ENCODE results near the gene CLK1.
A peak's percentile ranks its signal among the peaks of the same experiment; 100 is the strongest.
"Not testable (repeated sequence)": the region's sequence is repeated elsewhere in the genome, so short reads cannot be mapped to it uniquely, and the experiment has no call there.

Gene CLK1

GRCh38 chr2:200851398-200852248, 12.8 kb downstream of the CLK1 start:
- no peak for DNase-seq

- no peak for DNase-seq
These were observed 13.8 kb downstream of the CLK1 start for GRCh38 chr2:200850512-200851256.

DNA sequence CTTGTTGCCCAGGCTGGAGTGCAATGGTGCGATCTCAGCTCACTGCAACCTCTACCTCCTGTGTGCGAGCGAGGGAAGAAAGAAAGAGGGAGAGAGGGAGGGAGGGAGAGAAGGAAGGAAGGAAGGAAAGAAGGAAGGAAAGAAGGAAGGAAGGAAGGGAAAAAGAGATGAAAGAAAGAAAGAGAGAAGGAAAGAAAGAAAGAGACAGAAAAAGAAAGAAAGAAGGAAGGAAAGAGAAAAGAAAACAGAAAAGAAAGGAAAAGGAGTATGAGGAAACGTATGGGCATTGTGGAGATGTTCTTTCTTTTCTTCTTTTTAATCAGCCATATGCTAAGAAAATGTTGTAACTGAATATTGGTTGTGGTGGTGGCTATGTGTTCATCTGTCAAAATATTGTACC, 16.5 kb downstream of the CLK1 start:
- DNase-seq = no peak

GRCh38 chr2:200847269-200847668, 17.2 kb downstream of the CLK1 start:
- peak; percentile 47 to 87 (median 66) for DNase-seq

- DNase-seq = peak in 3 of 4 experiments; percentile 18 to 38 (median 36)
These were observed 18.7 kb downstream of the CLK1 start for GRCh38 chr2:200845669-200846325.

DNA sequence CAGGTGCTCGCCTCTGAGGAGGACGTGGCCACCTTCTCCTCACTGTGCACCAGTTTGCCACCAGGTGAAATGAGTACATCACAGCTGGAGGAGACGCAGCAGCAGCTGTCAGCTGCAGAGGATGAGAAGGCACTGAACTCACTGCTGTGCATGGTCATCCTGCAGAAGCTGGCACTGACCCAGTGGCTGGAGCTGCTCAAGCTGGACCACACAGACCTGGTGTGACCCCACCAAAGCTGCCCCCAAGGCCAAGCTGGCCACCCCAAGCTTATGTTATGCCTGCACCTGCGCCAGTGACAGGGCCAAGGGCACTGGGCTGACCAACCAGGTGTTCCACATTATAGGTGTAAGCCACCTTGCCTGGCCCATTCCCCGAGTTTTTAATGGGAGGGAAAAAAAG, 19.3 kb downstream of the CLK1 start:
- DNase-seq = no peak

GRCh38 chr2:200843993-200844948, 20.2 kb downstream of the CLK1 start:
- DNase-seq = no peak

- DNase-seq = no peak
These were observed 24.9 kb downstream of the CLK1 start for GRCh38 chr2:200839513-200839912.

- peak in 2 of 4 experiments; percentile 17 to 30 for DNase-seq
These were observed 29.8 kb downstream of the CLK1 start for GRCh38 chr2:200834701-200835100.

- no peak for DNase-seq
These were observed 35.2 kb downstream of the CLK1 start for GRCh38 chr2:200829258-200829655.

DNA sequence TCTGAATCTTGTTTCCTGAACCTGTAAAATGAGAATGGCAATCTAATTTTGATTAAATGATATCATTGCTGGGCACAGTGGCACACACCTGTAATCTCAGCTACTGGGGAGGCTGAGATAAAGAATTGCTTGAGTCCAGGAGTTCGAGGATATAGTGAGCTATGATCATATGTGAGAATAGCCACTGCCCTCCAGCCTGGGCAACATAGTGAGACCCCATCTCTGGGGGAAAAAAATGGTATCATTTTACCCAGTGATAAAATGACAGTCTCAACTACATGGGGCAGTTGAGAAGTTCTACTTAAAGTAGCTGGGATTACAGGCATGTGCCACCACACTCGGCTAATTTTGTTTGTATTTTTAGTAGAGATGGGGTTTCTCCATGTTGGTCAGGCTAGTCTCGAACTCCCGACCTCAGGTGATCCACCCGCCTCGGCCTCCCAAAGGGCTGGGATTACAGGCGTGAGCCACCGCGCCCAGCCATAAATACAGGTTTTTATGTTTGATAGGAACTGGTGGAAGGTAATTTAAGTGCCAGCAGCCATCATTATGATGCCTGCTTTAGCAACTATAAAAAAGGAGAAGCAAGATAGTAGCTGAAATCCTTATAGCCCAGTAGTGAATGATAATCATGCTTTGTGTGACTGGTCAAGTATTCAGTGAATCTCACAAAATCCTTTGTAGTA, 35.7 kb downstream of the CLK1 start:
- DNase-seq = no peak

DNA sequence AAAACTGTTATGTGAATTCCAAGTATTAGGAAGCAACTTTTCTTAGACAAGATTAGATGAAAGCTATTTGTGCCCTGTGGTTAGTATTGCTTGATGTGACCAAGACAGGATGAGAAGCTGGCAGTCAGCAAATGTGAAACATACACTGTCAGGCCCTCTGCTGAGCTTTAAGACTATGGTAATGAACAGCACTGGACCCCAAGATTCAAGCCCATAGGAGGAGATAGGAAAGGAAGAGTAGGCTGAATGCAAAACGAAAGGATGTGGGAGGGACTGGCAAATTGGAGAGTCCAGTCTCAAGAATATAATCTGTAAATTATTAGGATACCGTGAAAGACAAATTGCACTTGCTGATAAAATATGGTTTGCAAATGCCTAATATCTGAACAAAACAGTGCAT, 36.4 kb downstream of the CLK1 start:
- DNase-seq = no peak

DNA sequence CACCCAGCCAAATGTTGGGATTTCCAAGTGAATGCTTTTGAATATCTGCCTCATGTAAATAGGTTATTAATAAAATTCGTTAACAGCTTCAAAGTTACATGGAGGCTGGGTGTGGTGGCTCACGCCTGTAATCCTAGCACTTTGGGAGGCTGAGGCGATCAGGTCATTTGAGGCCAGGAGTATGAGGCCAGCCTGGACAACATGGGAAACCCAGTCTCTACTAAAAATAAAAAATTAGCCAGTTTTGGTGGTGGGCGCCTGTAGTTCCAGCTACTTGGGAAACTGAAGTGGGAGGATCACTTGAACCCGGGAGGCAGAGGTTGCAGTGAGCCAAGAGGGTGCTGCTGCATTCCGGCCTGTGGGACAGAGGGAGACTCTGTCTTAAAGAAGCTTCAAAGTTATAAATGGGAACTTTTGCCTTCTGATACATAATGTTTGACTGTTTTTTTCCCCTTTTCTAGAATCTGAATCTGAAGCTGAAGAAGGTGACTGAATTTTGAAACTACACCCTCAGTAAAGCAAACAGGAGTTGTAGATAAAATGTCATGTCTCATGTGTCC, 42.7 kb downstream of the CLK1 start:
- DNase-seq = peak in 1 of 4 experiments; percentile 12

GRCh38 chr2:200820573-200821234, 43.8 kb downstream of the CLK1 start:
- no peak for DNase-seq

GRCh38 chr2:200818732-200819131, 45.7 kb downstream of the CLK1 start:
- DNase-seq = not testable (repeated sequence)

DNA sequence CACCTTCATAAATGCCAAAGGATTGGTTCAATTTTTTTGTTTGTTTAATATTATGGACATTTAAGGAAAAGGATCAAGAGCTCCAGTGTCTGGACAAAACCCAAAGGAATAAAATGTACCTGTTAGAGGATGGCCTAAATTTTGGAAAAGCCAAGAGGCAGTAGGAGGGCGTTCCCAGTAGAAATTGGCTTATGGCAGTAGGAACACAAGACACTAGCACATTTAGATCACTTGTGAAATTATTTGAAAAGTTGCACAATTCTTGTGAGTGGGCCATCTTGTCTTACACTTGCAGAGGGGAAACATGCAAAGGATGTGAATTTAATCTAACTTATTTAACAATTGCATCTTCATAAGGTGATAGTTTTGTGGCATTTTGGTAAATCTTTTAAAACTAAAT, 49.5 kb downstream of the CLK1 start:
- peak; percentile 35 to 71 (median 53) for DNase-seq

DNA sequence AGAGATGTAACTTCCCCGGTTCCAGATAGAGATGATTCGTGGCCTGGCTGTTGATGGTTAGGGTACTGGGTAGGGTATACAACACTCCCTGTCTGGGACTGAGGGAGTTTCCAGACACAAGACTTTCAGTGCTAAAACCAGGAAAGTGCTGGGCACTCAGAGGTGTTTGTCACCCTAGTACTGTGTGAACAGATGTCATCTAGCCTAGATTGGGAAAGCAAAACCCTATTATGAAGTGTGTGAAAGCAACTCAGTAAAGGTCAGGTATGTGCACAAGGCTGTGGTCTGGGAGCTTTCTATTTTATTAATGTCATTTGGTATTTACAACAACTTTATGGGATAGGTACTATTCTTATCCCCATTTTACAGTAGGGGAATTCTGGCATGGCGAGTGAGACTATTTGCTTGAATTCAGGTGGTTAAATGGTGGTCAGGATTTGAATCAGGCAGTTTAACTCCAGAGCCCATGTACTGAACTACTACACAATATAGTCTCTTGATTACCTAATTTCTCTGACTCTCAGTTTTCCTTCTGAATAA, 50.1 kb downstream of the CLK1 start:
- DNase-seq = peak in 2 of 4 experiments; percentile 4 to 52

DNA sequence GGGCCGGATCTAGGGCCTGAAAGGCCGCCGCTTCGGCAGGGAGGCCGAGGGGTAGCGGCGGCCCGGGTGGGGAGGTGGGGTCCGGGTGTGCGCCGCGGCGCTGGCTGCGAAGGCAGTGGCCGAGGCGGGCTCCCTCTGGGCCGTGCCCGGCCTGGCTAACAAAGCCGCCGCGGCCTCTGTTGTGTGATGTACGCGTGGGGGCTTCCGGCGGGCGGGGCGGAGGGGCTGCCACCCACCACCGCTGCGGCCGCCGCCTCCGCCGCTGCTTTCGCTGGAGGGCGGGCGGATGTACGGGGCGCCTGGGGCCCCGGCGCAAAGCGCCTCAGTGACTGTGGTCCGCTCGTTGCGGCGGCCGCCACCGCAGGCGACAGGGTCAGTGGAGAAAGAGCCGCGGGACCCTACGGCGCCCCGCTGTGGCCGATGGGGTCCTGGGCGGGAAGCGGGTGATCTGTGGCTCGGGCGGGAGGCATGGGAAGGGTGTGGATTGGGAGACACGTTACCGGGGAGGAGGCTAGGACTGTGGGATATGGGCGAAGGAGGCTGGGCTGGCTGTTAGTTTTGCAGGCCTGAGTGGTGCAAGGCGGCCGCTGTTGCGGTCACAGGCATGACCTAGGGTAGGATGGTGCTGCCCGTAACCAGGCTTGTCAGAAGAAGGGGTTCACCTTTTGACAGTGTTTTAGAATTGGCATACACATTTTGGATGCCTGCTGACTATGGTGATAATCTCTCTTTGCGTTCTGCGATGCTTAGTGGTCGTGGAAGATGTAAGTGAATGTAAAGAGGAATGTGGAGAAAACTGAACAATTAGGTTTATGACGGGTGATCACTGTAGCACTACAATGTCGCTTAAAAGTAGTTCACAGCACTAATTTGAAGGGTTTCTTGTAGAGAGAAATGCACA, 52.1 kb downstream of the CLK1 start:
- peak; percentile 81 to 91 (median 86) for DNase-seq

Measured in suppressor macrophage (primary cell).